Nephron progenitor cell (in vitro differentiated cells): ENCODE measurements around the gene CELF1.

Experiments used
- DNase-seq: peaks from one replicate; pipeline ENCODE4 v3.0.0; 2021
- H3K27ac Mint-ChIP-seq: 2 replicates; pipeline ENCODE4 v1.8.0; 2021; ENCODE audit warnings: mild to moderate bottlenecking, moderate library complexity, mixed read lengths
- H3K27me3 Mint-ChIP-seq: 2 replicates; pipeline ENCODE4 v1.8.0; 2021; ENCODE audit warnings: mild to moderate bottlenecking, low read depth, mixed read lengths; ENCODE audit not compliant: poor library complexity
- H3K36me3 Mint-ChIP-seq: 2 replicates; pipeline ENCODE4 v1.8.0; 2021; ENCODE audit warnings: low read depth, mixed read lengths
- H3K4me1 Mint-ChIP-seq: 2 replicates; pipeline ENCODE4 v1.8.0; 2021; ENCODE audit warnings: mixed read lengths
- H3K4me3 Mint-ChIP-seq: 2 replicates; pipeline ENCODE4 v1.8.0; 2021; ENCODE audit warnings: mild to moderate bottlenecking, moderate library complexity, mixed read lengths
- H3K9me3 Mint-ChIP-seq: 2 replicates; pipeline ENCODE4 v1.8.0; 2021; ENCODE audit warnings: mild to moderate bottlenecking, moderate library complexity, mixed read lengths
- TF ChIP-seq, protein P1 (sequence below): fragments of 200-600 bp; sonication (generic); IDR thresholded peaks from 2 replicates; pipeline ENCODE4 v1.5.0; 2021; ENCODE audit warnings: antibody characterized with exemption

Gene CELF1

DNA sequence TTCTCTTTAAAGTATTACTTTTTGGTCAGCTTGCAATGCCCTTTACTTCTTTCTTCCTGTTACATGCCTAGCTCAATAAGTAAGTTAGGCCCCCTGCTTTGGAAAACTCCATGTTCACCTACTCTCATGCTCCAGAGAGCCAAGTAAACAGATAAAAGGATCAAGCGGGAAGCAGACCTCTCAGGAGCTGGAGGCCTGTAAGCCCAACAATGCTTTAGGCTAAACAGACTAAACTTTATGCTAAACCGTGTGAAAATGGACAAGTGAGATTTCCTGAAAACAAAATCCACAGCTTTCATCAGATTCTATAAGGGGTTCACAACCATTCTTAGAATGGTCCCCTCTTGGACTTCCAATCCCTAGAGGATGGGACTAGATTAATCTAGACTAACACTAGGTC lies 40.2 kb downstream of the CELF1 start:
- TF ChIP-seq, protein P1, sequence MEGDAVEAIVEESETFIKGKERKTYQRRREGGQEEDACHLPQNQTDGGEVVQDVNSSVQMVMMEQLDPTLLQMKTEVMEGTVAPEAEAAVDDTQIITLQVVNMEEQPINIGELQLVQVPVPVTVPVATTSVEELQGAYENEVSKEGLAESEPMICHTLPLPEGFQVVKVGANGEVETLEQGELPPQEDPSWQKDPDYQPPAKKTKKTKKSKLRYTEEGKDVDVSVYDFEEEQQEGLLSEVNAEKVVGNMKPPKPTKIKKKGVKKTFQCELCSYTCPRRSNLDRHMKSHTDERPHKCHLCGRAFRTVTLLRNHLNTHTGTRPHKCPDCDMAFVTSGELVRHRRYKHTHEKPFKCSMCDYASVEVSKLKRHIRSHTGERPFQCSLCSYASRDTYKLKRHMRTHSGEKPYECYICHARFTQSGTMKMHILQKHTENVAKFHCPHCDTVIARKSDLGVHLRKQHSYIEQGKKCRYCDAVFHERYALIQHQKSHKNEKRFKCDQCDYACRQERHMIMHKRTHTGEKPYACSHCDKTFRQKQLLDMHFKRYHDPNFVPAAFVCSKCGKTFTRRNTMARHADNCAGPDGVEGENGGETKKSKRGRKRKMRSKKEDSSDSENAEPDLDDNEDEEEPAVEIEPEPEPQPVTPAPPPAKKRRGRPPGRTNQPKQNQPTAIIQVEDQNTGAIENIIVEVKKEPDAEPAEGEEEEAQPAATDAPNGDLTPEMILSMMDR, result no peak
- DNase-seq, result no peak
- H3K27ac Mint-ChIP-seq, result peak overlapping the region; percentile 98
- H3K4me1 Mint-ChIP-seq, result peaks cover 70% of the 10 kb centered on the region
- peak overlapping the region; percentile 13 for H3K4me3 Mint-ChIP-seq
- no peaks in the 10 kb centered on the region for H3K27me3 Mint-ChIP-seq
- no peaks in the 10 kb centered on the region for H3K9me3 Mint-ChIP-seq
- peaks cover 45% of the 10 kb centered on the region for H3K36me3 Mint-ChIP-seq

DNA sequence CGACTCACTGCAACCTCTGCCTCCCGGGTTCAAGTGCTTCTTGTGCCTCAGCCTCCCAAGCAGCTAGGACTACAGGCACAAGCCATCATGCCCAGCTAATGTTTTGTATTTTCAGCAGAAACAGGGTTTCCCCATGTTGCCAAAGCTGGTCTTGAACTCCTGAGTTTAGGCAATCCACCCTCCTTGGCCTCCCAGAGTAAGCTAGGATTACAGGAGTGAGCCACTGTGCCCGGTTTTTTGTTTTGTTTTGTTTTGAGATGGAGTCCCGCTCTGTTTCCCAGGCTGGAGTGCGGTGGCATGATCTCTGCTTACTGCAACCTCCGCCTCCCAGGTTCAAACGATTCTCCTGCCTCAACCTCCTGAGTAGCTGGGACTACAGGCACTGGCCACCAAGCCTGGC lies 41.0 kb downstream of the CELF1 start:
- TF ChIP-seq, protein P1, result no peak
- Mint-ChIP-seq H3K9me3 (no peaks in the 10 kb centered on the region), H3K4me1 (peaks cover 74% of the 10 kb centered on the region), H3K4me3 (no peak overlapping the region), H3K36me3 (peaks cover 44% of the 10 kb centered on the region), H3K27me3 (no peaks in the 10 kb centered on the region), H3K27ac (peak overlapping the region; percentile 80)
- no peak for DNase-seq

DNA sequence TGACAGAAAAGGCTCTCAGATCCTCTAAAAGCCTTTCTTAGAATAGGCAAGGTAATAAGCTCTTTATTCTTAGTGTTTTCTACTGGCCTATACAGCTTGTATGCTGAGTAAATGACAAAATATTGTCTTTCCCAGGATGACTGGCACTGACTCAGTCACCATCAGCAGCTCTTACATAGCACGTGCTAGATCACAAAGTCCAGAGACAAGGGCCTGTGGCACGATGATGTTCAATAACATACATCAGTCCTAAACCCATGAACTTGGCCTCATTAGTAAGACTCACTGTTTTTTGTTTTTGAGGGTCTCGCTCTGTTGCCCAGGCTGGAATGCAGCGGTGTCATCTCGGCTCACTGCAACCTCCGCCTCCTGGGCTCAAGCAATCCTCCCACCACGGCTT lies 42.7 kb downstream of the CELF1 start:
- H3K27ac Mint-ChIP-seq, result peak overlapping the region; percentile 95
- TF ChIP-seq, protein P1, result no peak
- DNase-seq, result no peak
- H3K4me1 Mint-ChIP-seq, result peaks cover 77% of the 10 kb centered on the region
- H3K9me3 Mint-ChIP-seq, result no peaks in the 10 kb centered on the region
- H3K36me3 Mint-ChIP-seq, result peaks cover 49% of the 10 kb centered on the region
- H3K27me3 Mint-ChIP-seq, result no peaks in the 10 kb centered on the region
- no peak overlapping the region for H3K4me3 Mint-ChIP-seq

DNA sequence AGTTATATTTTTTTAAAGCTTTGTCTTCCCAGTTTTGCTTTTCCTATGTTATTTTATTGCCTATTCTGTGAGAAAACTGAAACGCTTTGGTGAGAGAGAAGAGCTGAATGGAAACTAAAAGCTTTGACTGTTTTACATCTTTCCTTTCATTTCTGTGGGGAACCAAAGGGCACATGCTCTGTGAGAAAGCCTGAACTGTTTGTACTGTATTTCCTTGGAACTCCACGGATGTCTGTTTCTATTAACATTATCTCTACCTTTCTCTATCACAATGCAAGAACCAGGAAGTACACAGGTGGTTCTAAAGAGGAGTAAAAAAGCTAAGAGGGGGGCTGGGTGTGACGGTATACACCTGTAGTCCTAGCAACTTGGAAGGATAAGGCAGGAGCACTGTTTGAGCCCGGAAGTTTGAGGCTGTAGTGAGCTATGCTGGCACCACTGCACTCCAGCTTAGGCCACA lies 43.8 kb downstream of the CELF1 start:
- no peaks in the 10 kb centered on the region for H3K27me3 Mint-ChIP-seq
- H3K27ac Mint-ChIP-seq, result peak overlapping the region; percentile 95
- TF ChIP-seq, protein P1, result no peak
- no peak for DNase-seq
- no peaks in the 10 kb centered on the region for H3K9me3 Mint-ChIP-seq
- H3K36me3 Mint-ChIP-seq, result peaks cover 43% of the 10 kb centered on the region
- H3K4me3 Mint-ChIP-seq, result no peak overlapping the region
- H3K4me1 Mint-ChIP-seq, result peaks cover 73% of the 10 kb centered on the region

DNA sequence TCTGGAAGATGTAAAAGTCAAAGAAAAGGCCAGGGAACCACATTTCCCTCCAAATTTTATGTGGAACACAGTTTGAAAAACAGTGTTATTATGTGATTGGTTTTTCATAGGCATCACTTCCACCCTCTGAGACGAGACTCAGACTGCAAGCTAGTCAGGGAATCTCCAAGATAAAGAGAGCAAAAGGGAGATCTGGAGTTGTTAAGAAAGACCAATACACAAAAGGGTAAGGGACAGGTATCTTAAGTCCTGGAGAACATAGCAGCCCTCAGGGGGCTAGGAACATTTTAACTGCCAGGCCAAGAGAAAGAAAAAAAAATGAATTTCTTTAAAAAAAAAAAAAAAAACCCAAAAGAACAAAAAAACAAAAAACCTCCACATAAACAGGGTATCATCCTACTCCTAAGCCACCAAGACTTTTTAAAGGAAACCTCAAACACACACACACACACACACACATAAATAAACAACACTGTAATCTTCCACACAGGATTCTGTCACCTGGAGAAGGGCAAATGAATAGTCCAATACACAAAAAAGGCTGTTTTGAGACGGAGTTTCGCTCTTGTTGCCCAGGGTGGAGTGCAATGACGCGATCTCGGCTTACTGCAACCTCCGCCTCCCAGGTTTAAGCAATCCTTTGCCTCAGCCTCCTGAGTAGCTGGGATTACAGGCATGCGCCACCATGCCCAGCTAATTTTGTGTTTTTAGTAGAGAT lies 44.5 kb downstream of the CELF1 start:
- Mint-ChIP-seq H3K4me1 (peaks cover 72% of the 10 kb centered on the region), H3K9me3 (no peaks in the 10 kb centered on the region), H3K27ac (peak overlapping the region; percentile 95), H3K36me3 (peaks cover 47% of the 10 kb centered on the region), H3K27me3 (no peaks in the 10 kb centered on the region), H3K4me3 (no peak overlapping the region)
- DNase-seq, result no peak
- TF ChIP-seq, protein P1, result no peak
